CD14-positive monocyte (primary cell): Measurements from ENCODE around the gene MRPL40. TPM values are rescaled to one million over a fixed set of nuclear protein-coding genes. Genes with fewer than 3 reads are reported as not detected.

ENCODE experiments used
- DNase-seq, 3 donors: peaks; one replicate each; pipeline ENCODE4 v3.0.0-alpha.2; 2011 to 2022
- H2AFZ ChIP-seq: 2 replicates; pipeline ENCODE4 v1.6.0; 2012; ENCODE audit warnings: mild to moderate bottlenecking, low read depth, low read length, inconsistent platforms; ENCODE audit not compliant: insufficient read depth, poor library complexity, severe bottlenecking
- H3K27ac ChIP-seq, 2 donors: 1 replicate in 1 of 2; 2 replicates in 1 of 2; pipeline ENCODE4 v1.5.1; 2012 to 2013; ENCODE audit warnings: low read length in 2 of 2, control low read depth in 1 of 2, inconsistent platforms in 1 of 2, low read depth in 1 of 2, mild to moderate bottlenecking in 1 of 2
- H3K27me3 ChIP-seq, 2 donors: one replicate each; pipeline versions ENCODE4 v1.6.0 to v1.6.1; 2011 to 2013; ENCODE audit warnings: low read length in 2 of 2; ENCODE audit not compliant: control insufficient read depth in 2 of 2, insufficient read depth in 2 of 2
- H3K36me3 ChIP-seq, 2 donors: replicated peaks in 1 of 2; 1 replicate in 1 of 2; 2 replicates in 1 of 2; pipeline versions ENCODE4 v1.5.1 to v1.6.1; 2012 to 2013; ENCODE audit warnings: low read length in 2 of 2, control low read depth in 1 of 2, inconsistent platforms in 1 of 2, mild to moderate bottlenecking in 1 of 2; ENCODE audit not compliant: insufficient read depth in 2 of 2, control insufficient read depth in 1 of 2
- H3K4me1 ChIP-seq, 2 donors: 1 replicate in 1 of 2; 2 replicates in 1 of 2; pipeline versions ENCODE4 v1.5.1 to v1.6.1; 2012 to 2013; ENCODE audit warnings: low read length in 2 of 2, control low read depth in 1 of 2, inconsistent platforms in 1 of 2, mild to moderate bottlenecking in 1 of 2, moderate library complexity in 1 of 2; ENCODE audit not compliant: insufficient read depth in 2 of 2, control insufficient read depth in 1 of 2
- H3K4me2 ChIP-seq: replicated peaks from 2 replicates; pipeline ENCODE3; 2012; ENCODE audit warnings: low read length, moderate library complexity, mild to moderate bottlenecking; ENCODE audit not compliant: poor library complexity, severe bottlenecking; ENCODE audit errors: extremely low read depth
- H3K4me3 ChIP-seq, 3 experiments: fragments of 200-600 bp in 1 of 3; sonication (generic) in 1 of 3; replicated peaks in 1 of 3; 1 replicate in 2 of 3; 2 replicates in 1 of 3; pipeline ENCODE4 v1.5.1; 2011 to 2013; ENCODE audit warnings: low read length in 3 of 3, mild to moderate bottlenecking in 3 of 3, control low read depth in 2 of 3, low read depth in 2 of 3, inconsistent platforms in 1 of 3, moderate library complexity in 1 of 3
- H3K79me2 ChIP-seq: 2 replicates; pipeline ENCODE4 v1.6.0; 2012; ENCODE audit warnings: mild to moderate bottlenecking, control low read depth, inconsistent platforms, low read length, moderate library complexity; ENCODE audit not compliant: insufficient read depth
- H3K9ac ChIP-seq: 2 replicates; pipeline ENCODE4 v1.6.0; 2017; ENCODE audit warnings: low read length, mild to moderate bottlenecking; ENCODE audit not compliant: insufficient read depth, poor library complexity, severe bottlenecking
- H3K9me3 ChIP-seq, 2 donors: replicated peaks in 1 of 2; 1 replicate in 1 of 2; 2 replicates in 1 of 2; pipeline versions ENCODE4 v1.5.1 to v1.6.1; 2012 to 2013; ENCODE audit warnings: low read length in 2 of 2, control low read depth in 1 of 2; ENCODE audit not compliant: control insufficient read depth in 1 of 2, insufficient read depth in 1 of 2
- H4K20me1 ChIP-seq: 2 replicates; pipeline ENCODE4 v1.6.0; 2012; ENCODE audit warnings: mild to moderate bottlenecking, low read length, control low read depth, moderate library complexity; ENCODE audit not compliant: insufficient read depth
- H3K27ac Mint-ChIP-seq, 7 donors: one replicate each; pipeline ENCODE4 v1.8.0; 2020; ENCODE audit warnings: mild to moderate bottlenecking in 7 of 7, mixed read lengths in 7 of 7, moderate library complexity in 6 of 7, inconsistent platforms in 2 of 7
- H3K27me3 Mint-ChIP-seq, 3 donors: one replicate each; pipeline ENCODE4 v1.8.0; 2021 to 2022; ENCODE audit warnings: low read depth in 3 of 3, mild to moderate bottlenecking in 3 of 3, mixed read lengths in 3 of 3, moderate library complexity in 3 of 3, inconsistent platforms in 1 of 3
- H3K36me3 Mint-ChIP-seq, 2 donors: one replicate each; pipeline ENCODE4 v1.8.0; 2020; ENCODE audit warnings: mixed read lengths in 2 of 2, inconsistent platforms in 1 of 2, mild to moderate bottlenecking in 1 of 2
- H3K4me1 Mint-ChIP-seq: one replicate; pipeline ENCODE4 v1.8.0; 2020; ENCODE audit warnings: mild to moderate bottlenecking, mixed read lengths
- H3K4me3 Mint-ChIP-seq, 2 donors: one replicate each; pipeline ENCODE4 v1.8.0; 2020; ENCODE audit warnings: mild to moderate bottlenecking in 2 of 2, mixed read lengths in 2 of 2, moderate library complexity in 1 of 2
- H3K9me3 Mint-ChIP-seq, 7 donors: one replicate each; pipeline ENCODE4 v1.8.0; 2020 to 2022; ENCODE audit warnings: mixed read lengths in 7 of 7, mild to moderate bottlenecking in 6 of 7, moderate library complexity in 6 of 7, inconsistent platforms in 2 of 7
- CTCF ChIP-seq: fragments of 200-600 bp; IDR thresholded peaks from one replicate; pipeline ENCODE4 v1.8.0; 2022; ENCODE audit warnings: antibody characterized with exemption, mild to moderate bottlenecking
- WGBS: methylation state at CpG from one replicate; pipeline ENCODE4 v1.1.5; 2013; ENCODE audit warnings: missing lambda C conversion rate; ENCODE audit not compliant: insufficient coverage; 5-methylcytosine and 5-hydroxymethylcytosine counted together
- intact Hi-C, 2 donors: fragments of 100-400 bp; cut with micrococcal nuclease; formaldehyde crosslinking; loops; one replicate each; pipeline versions ENCODE4 v1.15.0 to v1.15.1; 2023
- polyA plus RNA-seq, 3 donors: library from polyadenylated mRNA; depleted of rRNA in 1 of 3; unstranded in 2 of 3; stranded (reverse) in 1 of 3; fragments of 300-500 nt in 2 of 3; fragments of >200 nt in 1 of 3; fragmentation: Illumina TruSeq in 2 of 3; gene quantifications; 1 replicate in 2 of 3; 2 replicates in 1 of 3; pipeline ENCODE4 v1.2.3, GENCODE V29; 2012 to 2021

The MRPL40 gene
- polyA plus RNA-seq, 3 donors, result 9.2 to 61.4 (median 48.4) TPM

- no peak for TF ChIP-seq CTCF
- Mint-ChIP-seq H3K27me3 (no peaks in the 10 kb centered on the region), H3K36me3 (no peaks in the 10 kb centered on the region), H3K27ac (peak overlapping the region in 5 of 7 donors; percentile 44 to 72 (median 55)), H3K4me3 (no peak overlapping the region), H3K4me1 (peaks cover 60% of the 10 kb centered on the region), H3K9me3 (no peaks in the 10 kb centered on the region)
- peaks cover 37 to 46% of the 10 kb centered on the region in 2 donors for H3K4me1 ChIP-seq
- no peak overlapping the region for H2AFZ ChIP-seq
- intact Hi-C loops, result no loop called here
- H4K20me1 ChIP-seq, result peaks cover 94% of the 10 kb centered on the region
- H3K9me3 ChIP-seq, result no peaks in the 10 kb centered on the region
- peaks cover 0 to 2% of the 10 kb centered on the region in 2 donors for H3K36me3 ChIP-seq
- peak in 2 of 3 donors; percentile 35 to 58 for DNase-seq
- no peak overlapping the region for H3K4me3 ChIP-seq
- 48% methylated on average over 3 of the region's 3 CpGs for WGBS
- peak overlapping the region; percentile 7 to 59 for H3K27ac ChIP-seq
- peak overlapping the region; percentile 2 for H3K4me2 ChIP-seq
- H3K79me2 ChIP-seq, result peaks cover 99% of the 10 kb centered on the region
- no peak overlapping the region for H3K9ac ChIP-seq
- H3K27me3 ChIP-seq, result no peaks in the 10 kb centered on the region
Observed at GRCh38 chr22:19424186-19424500, 8.2 kb upstream of the MRPL40 start.

- peaks cover 6 to 9% of the 10 kb centered on the region in 2 donors for H3K36me3 ChIP-seq
- peak overlapping the region; percentile 77 for H2AFZ ChIP-seq
- peak overlapping the region; percentile 71 to 87 for H3K27ac ChIP-seq
- intact Hi-C loops, result no loop called here
- peak overlapping the region; percentile 100 for H3K4me2 ChIP-seq
- peaks cover 48% of the 10 kb centered on the region for H4K20me1 ChIP-seq
- WGBS, result 0% methylated on average over 5 of the region's 12 CpGs
- peak; percentile 49 to 54 (median 51) for DNase-seq
- no peaks in the 10 kb centered on the region for H3K9me3 ChIP-seq
- Mint-ChIP-seq H3K36me3 (peaks cover 4 to 10% of the 10 kb centered on the region in 2 donors), H3K4me3 (peak overlapping the region; percentile 85 to 90), H3K4me1 (peaks cover 49% of the 10 kb centered on the region), H3K9me3 (no peaks in the 10 kb centered on the region), H3K27ac (peak overlapping the region; percentile 80 to 95 (median 89)), H3K27me3 (peaks cover 0 to 2% (median 0%) of the 10 kb centered on the region in 3 donors)
- peak overlapping the region; percentile 85 for H3K9ac ChIP-seq
- no peak for TF ChIP-seq CTCF
- no peaks in the 10 kb centered on the region for H3K27me3 ChIP-seq
- H3K79me2 ChIP-seq, result peaks cover 65% of the 10 kb centered on the region
- peak overlapping the region; percentile 55 to 91 (median 87) for H3K4me3 ChIP-seq
- peaks cover 47 to 53% of the 10 kb centered on the region in 2 donors for H3K4me1 ChIP-seq
Observed at GRCh38 chr22:19429950-19430889, 2.1 kb upstream of the MRPL40 start.
